Body of pancreas (tissue), 4 donors: Measurements from ENCODE around the gene DUOXA1. TPM values are rescaled to one million over a fixed set of nuclear protein-coding genes. Genes with fewer than 3 reads are reported as not detected.
"Not testable (repeated sequence)": the region's sequence is repeated elsewhere in the genome, so short reads cannot be mapped to it uniquely, and the experiment has no call there.

Experiments used
- ATAC-seq: fragments of 150-250 bp; one replicate; pipeline ENCODE4 v1.9.1; 2016
- DNase-seq, 4 donors: peaks; one replicate each; pipeline ENCODE4 v3.0.0-alpha.2; 2019
- H3K27ac ChIP-seq, 4 donors: fragments of 200-600 bp; sonication (generic); 1 replicate in 3 of 4; 2 replicates in 1 of 4; pipeline versions ENCODE4 v1.5.1 to v1.6.1; 2016 to 2019; ENCODE audit warnings: mild to moderate bottlenecking in 1 of 4, mixed read lengths in 1 of 4, moderate library complexity in 1 of 4
- H3K27me3 ChIP-seq, 2 donors: fragments of 200-600 bp; sonication (generic); one replicate each; pipeline ENCODE4 v1.6.0; 2016; ENCODE audit warnings: mild to moderate bottlenecking in 1 of 2
- H3K36me3 ChIP-seq, 2 donors: fragments of 200-600 bp; sonication (generic); replicated peaks in 1 of 2; 2 replicates each; pipeline ENCODE4 v1.5.1; 2016; ENCODE audit warnings: low read depth in 2 of 2; ENCODE audit not compliant: insufficient read depth in 1 of 2
- H3K4me1 ChIP-seq: fragments of 200-600 bp; sonication (generic); one replicate; pipeline ENCODE4 v1.6.0; 2016
- H3K4me3 ChIP-seq, 2 donors: fragments of 200-600 bp; sonication (generic); 1 replicate in 1 of 2; 2 replicates in 1 of 2; pipeline ENCODE4 v1.5.1; 2016 to 2019
- H3K9me3 ChIP-seq, 3 donors: fragments of 200-600 bp; sonication (generic); 1 replicate in 2 of 3; 2 replicates in 1 of 3; pipeline ENCODE4 v1.5.1; 2016
- CTCF ChIP-seq, 7 experiments: fragments of 450-650 bp in 4 of 7; fragments of 200-600 bp in 3 of 7; sonication (generic) in 3 of 7; IDR thresholded peaks; one replicate each; pipeline ENCODE4 v1.5.1; 2016 to 2019; ENCODE audit warnings: antibody characterized with exemption in 7 of 7
- POLR2A ChIP-seq, 3 donors: fragments of 450-650 bp; IDR thresholded peaks; one replicate each; pipeline ENCODE4 v1.6.1; 2016; ENCODE audit warnings: antibody characterized with exemption in 3 of 3, mild to moderate bottlenecking in 2 of 3
- WGBS, 2 donors: methylation state at CpG; one replicate each; pipeline ENCODE4 v1.1.5; 2017; 5-methylcytosine and 5-hydroxymethylcytosine counted together
- intact Hi-C: fragments of 100-400 bp; cut with DNase I; formaldehyde crosslinking; loops from one replicate; pipeline ENCODE4 v1.15.1; 2023
- total RNA-seq, 2 donors: library from RNA; depleted of rRNA; stranded (reverse); fragments of >200 nt; gene quantifications; one replicate each; pipeline ENCODE4 v1.1.0, GENCODE V29; 2016

Gene DUOXA1
- total RNA-seq, 2 donors from 2014 or later, result not detected

- Histone ChIP-seq H3K36me3 (no peaks in the 10 kb centered on the region), H3K27me3 (no peaks in the 10 kb centered on the region), H3K9me3 (no peaks in the 10 kb centered on the region), H3K4me1 (no peaks in the 10 kb centered on the region), H3K27ac (no peak overlapping the region), H3K4me3 (no peak overlapping the region)
- ATAC-seq (no peak), DNase-seq (no peak)
- intact Hi-C loops, result no loop called here
- WGBS, 2 donors, result 73 to 77% methylated on average over 15 of the region's 15 CpGs
- TF ChIP-seq CTCF (IDR thresholded peaks at IDR 0.05) (no peak), POLR2A (IDR thresholded peaks at IDR 0.05) (no peak)
Measured at GRCh38 chr15:45106002-45106790, 23.5 kb downstream of the DUOXA1 start.

- Histone ChIP-seq H3K27me3 (no peaks in the 10 kb centered on the region), H3K9me3 (no peaks in the 10 kb centered on the region), H3K4me3 (no peak overlapping the region), H3K4me1 (no peaks in the 10 kb centered on the region), H3K27ac (no peak overlapping the region), H3K36me3 (no peaks in the 10 kb centered on the region)
- WGBS, 2 donors, result 89 to 92% methylated on average over 11 of the region's 11 CpGs
- DNase-seq (no peak), ATAC-seq (no peak)
- intact Hi-C loops, result no loop called here
- no peak for TF ChIP-seq POLR2A (IDR thresholded peaks at IDR 0.05)
- TF ChIP-seq CTCF (IDR thresholded peaks at IDR 0.05), result no peak
Measured at GRCh38 chr15:45105586-45105985, 24.1 kb downstream of the DUOXA1 start.

GRCh38 chr15:45104170-45104569, 25.5 kb downstream of the DUOXA1 start:
- H3K27me3 ChIP-seq, H3K4me1 ChIP-seq, ATAC-seq, H3K27ac ChIP-seq, H3K36me3 ChIP-seq, H3K9me3 ChIP-seq, H3K4me3 ChIP-seq, DNase-seq, intact Hi-C loops: not testable (repeated sequence)
- WGBS, 2 donors, result 68 to 79% methylated on average over 3 to 9 of the region's 9 CpGs

GRCh38 chr15:45102226-45102625, 27.5 kb downstream of the DUOXA1 start:
- intact Hi-C loops, result no loop called here
- TF ChIP-seq CTCF (IDR thresholded peaks at IDR 0.05), result no peak
- no peak for TF ChIP-seq POLR2A (IDR thresholded peaks at IDR 0.05)
- no peaks in the 10 kb centered on the region for H3K27me3 ChIP-seq
- H3K27ac ChIP-seq, result no peak overlapping the region
- no peak overlapping the region for H3K4me3 ChIP-seq
- H3K36me3 ChIP-seq, result no peaks in the 10 kb centered on the region
- WGBS, 2 donors, result 91% methylated on average over 6 of the region's 6 CpGs
- no peaks in the 10 kb centered on the region for H3K4me1 ChIP-seq
- no peak for ATAC-seq
- H3K9me3 ChIP-seq, result no peaks in the 10 kb centered on the region
- DNase-seq, result no peak

- TF ChIP-seq POLR2A (IDR thresholded peaks at IDR 0.05) (no peak), CTCF (IDR thresholded peaks at IDR 0.05) (no peak)
- DNase-seq (no peak), ATAC-seq (no peak)
- H3K4me3 ChIP-seq, result no peak overlapping the region
- no peaks in the 10 kb centered on the region for H3K27me3 ChIP-seq
- no peaks in the 10 kb centered on the region for H3K4me1 ChIP-seq
- no peak overlapping the region for H3K27ac ChIP-seq
- WGBS, 2 donors, result 89 to 90% methylated on average over 12 of the region's 12 CpGs
- H3K36me3 ChIP-seq, result no peaks in the 10 kb centered on the region
- H3K9me3 ChIP-seq, result no peaks in the 10 kb centered on the region
- intact Hi-C loops, result no loop called here
Measured at GRCh38 chr15:45101749-45102148, 27.9 kb downstream of the DUOXA1 start.
